Cardiac ventricle fibroblast (primary cell): ENCODE results near the gene PMS2. TPM values are rescaled to one million over a fixed set of nuclear protein-coding genes. Genes with fewer than 3 reads are reported as not detected.

Source experiments
- total RNA-seq: library from RNA; depleted of rRNA; stranded (reverse); fragments of >200 nt; gene quantifications from 2 replicates; pipeline ENCODE4 v1.2.3, GENCODE V29; 2015

Gene PMS2
- total RNA-seq: 14.1 and 17.7 TPM in 2 replicates

GRCh38 chr7:6008668-6009611, at the start of gene PMS2, which contains the start of gene AIMP2:
Gene PMS2 (minus strand): TSS chr7:6009049. CDS start chr7:6009019, 30 bp downstream.
Gene AIMP2 (plus strand): TSS chr7:6009272. CDS start chr7:6009364, 92 bp downstream.

GRCh38 chr7:6030988-6031387, 22.1 kb upstream of the PMS2 start, which contains the start of gene ANKRD61:
Gene ANKRD61 (plus strand): TSS chr7:6031376. CDS start chr7:6031376, 0 bp downstream.

GRCh38 chr7:5970347-5970911, 38.4 kb downstream of the PMS2 start, which contains the start of gene RSPH10B:
Gene RSPH10B (minus strand): TSS chr7:5970689. CDS start chr7:5967116, 3,573 bp downstream.

Other genes starting within 250 kb of the PMS2 start
- 29.0 and 34.1 TPM in 2 replicates for gene RNF216, start 227.4 kb downstream of the PMS2 start, total RNA-seq
- gene OCM, start 128.3 kb downstream of the PMS2 start, total RNA-seq: not detected in 2 replicates
- 24.1 and 27.6 TPM in 2 replicates for gene CCZ1, start 110.3 kb downstream of the PMS2 start, total RNA-seq
- gene RSPH10B, start 38.4 kb downstream of the PMS2 start, total RNA-seq: not detected in 2 replicates
- gene AIMP2, start 223 bp upstream of the PMS2 start, total RNA-seq: 41.7 and 53.3 TPM in 2 replicates
- not detected in 2 replicates for gene ANKRD61, start 22.3 kb upstream of the PMS2 start, total RNA-seq
- 110 and 165 TPM in 2 replicates for gene EIF2AK1, start 50.1 kb upstream of the PMS2 start, total RNA-seq
- gene USP42, start 95.9 kb upstream of the PMS2 start, total RNA-seq: 6.4 and 6.6 TPM in 2 replicates